Skeletal muscle satellite cell (primary cell): ENCODE results near the gene CEBPA.

ENCODE experiments used
- H3K27me3 ChIP-seq: 2 replicates; pipeline ENCODE4 v1.7.0; 2013; ENCODE audit warnings: low read length; ENCODE audit not compliant: control insufficient read depth, insufficient read depth
- H3K36me3 ChIP-seq: 2 replicates; pipeline ENCODE4 v1.7.0; 2013; ENCODE audit warnings: mild to moderate bottlenecking, control low read depth, low read length; ENCODE audit not compliant: insufficient read depth
- H3K4me1 ChIP-seq: 2 replicates; pipeline ENCODE4 v1.7.0; 2013; ENCODE audit warnings: low read length; ENCODE audit not compliant: control insufficient read depth, insufficient read depth
- H3K4me2 ChIP-seq: 2 replicates; pipeline ENCODE4 v1.7.0; 2013; ENCODE audit warnings: mild to moderate bottlenecking, low read length
- H3K4me3 ChIP-seq: 2 replicates; pipeline ENCODE4 v1.7.0; 2013; ENCODE audit warnings: low read length
- H3K9ac ChIP-seq: 2 replicates; pipeline ENCODE4 v1.7.0; 2013; ENCODE audit warnings: mild to moderate bottlenecking, low read depth, low read length, moderate library complexity
- H3K9me3 ChIP-seq: replicated peaks from 2 replicates; pipeline ENCODE4 v1.7.0; 2013; ENCODE audit warnings: mild to moderate bottlenecking, control low read depth, low read length

CEBPA gene

DNA sequence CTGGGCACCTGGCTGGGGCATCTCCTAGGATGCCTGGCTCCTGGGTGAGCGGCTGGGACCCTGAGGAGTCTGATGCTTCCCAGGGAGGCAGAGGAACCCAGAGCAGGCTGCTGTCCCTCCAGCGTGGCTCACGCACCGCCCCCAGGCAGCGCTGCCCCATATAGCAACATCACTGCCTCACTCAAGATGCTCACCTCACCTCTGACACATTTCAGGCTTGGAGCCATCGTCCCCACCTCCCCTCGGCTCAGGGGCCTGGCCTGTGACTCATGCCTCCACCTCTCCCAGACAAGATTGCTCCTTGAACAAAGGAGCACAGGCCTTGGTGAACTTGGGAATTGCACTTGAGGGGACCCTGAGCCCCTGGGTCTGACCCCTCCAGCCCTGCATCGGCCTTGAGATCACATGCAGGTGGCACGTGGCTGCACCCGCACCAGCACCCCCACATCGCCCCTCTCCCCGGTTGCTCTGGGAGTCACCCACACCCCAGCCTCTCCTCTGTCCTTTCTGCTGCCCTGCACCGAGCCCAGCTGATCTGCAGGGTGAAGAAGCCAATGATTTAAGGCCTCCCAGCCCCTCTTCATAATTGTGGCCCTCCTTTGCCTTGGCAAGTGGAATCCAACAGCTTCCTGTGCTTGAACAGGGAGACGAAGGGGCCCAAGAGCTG, 11.2 kb downstream of the CEBPA start:
- peaks cover 15% of the 10 kb centered on the region for H3K27me3 ChIP-seq
- H3K4me1 ChIP-seq: peaks cover 22% of the 10 kb centered on the region
- no peak overlapping the region for H3K4me3 ChIP-seq
- no peaks in the 10 kb centered on the region for H3K9me3 ChIP-seq
- no peaks in the 10 kb centered on the region for H3K36me3 ChIP-seq
- no peak overlapping the region for H3K9ac ChIP-seq
- no peak overlapping the region for H3K4me2 ChIP-seq

GRCh38 chr19:33290082-33290815, 12.1 kb downstream of the CEBPA start:
- H3K9ac ChIP-seq: no peak overlapping the region
- no peak overlapping the region for H3K4me2 ChIP-seq
- H3K4me1 ChIP-seq: peaks cover 22% of the 10 kb centered on the region
- H3K9me3 ChIP-seq: no peaks in the 10 kb centered on the region
- no peak overlapping the region for H3K4me3 ChIP-seq
- peaks cover 20% of the 10 kb centered on the region for H3K27me3 ChIP-seq
- no peaks in the 10 kb centered on the region for H3K36me3 ChIP-seq

- Histone ChIP-seq H3K36me3 (no peaks in the 10 kb centered on the region), H3K4me1 (peaks cover 22% of the 10 kb centered on the region), H3K9me3 (no peaks in the 10 kb centered on the region), H3K27me3 (peaks cover 29% of the 10 kb centered on the region), H3K9ac (no peak overlapping the region), H3K4me3 (no peak overlapping the region), H3K4me2 (no peak overlapping the region)
Observed at GRCh38 chr19:33289261-33289660, 13.1 kb downstream of the CEBPA start.

DNA sequence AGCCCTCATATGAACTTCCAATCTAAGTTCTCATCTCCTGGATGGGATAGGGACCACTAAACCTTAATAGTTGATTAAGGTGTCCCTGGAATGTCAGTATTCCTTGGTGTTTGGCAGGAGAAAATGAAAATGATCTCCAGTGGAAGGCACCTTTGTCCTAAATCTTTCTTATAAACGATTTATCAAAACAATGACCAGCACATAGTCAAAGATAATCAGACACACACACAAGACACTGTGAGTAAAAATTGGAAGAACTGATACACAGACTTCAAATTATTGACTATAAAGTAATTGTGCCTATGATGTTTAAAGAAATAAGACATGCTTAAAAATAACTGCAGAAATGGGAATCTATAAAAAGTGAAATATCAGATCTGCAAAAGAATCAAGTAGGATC, 13.7 kb downstream of the CEBPA start:
- H3K27me3 ChIP-seq: peaks cover 33% of the 10 kb centered on the region

GRCh38 chr19:33287927-33288326, 14.4 kb downstream of the CEBPA start:
- Histone ChIP-seq H3K36me3 (no peaks in the 10 kb centered on the region), H3K4me2 (no peak overlapping the region), H3K4me3 (no peak overlapping the region), H3K9me3 (no peaks in the 10 kb centered on the region), H3K4me1 (peaks cover 14% of the 10 kb centered on the region), H3K9ac (no peak overlapping the region), H3K27me3 (peaks cover 33% of the 10 kb centered on the region)

More for the DNA sequence above, 13.7 kb downstream of the CEBPA start:
- H3K36me3 ChIP-seq: no peaks in the 10 kb centered on the region
- no peak overlapping the region for H3K4me3 ChIP-seq
- H3K4me2 ChIP-seq: no peak overlapping the region
- H3K4me1 ChIP-seq: peaks cover 17% of the 10 kb centered on the region
- no peak overlapping the region for H3K9ac ChIP-seq
- H3K9me3 ChIP-seq: no peaks in the 10 kb centered on the region

- Histone ChIP-seq H3K9me3 (no peaks in the 10 kb centered on the region), H3K36me3 (no peaks in the 10 kb centered on the region), H3K4me3 (no peak overlapping the region), H3K4me1 (peaks cover 13% of the 10 kb centered on the region), H3K4me2 (no peak overlapping the region), H3K27me3 (peaks cover 33% of the 10 kb centered on the region), H3K9ac (no peak overlapping the region)
Observed at GRCh38 chr19:33287438-33287837, 14.9 kb downstream of the CEBPA start.

DNA sequence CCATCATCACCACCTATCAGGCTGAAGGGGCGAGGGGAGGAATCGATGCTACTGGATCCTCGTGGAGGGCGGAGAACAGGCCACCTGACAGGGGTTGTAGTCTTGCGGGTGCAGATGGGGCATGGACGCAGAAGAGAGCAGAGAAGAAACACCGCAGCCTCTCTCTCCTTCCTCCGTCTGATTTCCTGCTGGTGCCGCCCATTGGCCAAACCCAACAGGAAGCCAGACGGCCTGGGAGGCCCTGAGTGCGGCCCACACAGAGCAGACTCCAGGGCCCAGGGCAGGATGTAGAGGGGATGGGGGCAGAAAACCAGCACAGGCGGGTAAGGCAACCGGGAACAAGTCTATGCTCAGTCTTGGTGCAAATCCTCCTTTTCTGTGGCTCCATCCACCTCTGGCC, 15.4 kb downstream of the CEBPA start:
- peaks cover 13% of the 10 kb centered on the region for H3K4me1 ChIP-seq
- no peaks in the 10 kb centered on the region for H3K9me3 ChIP-seq
- no peak overlapping the region for H3K4me3 ChIP-seq
- no peaks in the 10 kb centered on the region for H3K36me3 ChIP-seq
- no peak overlapping the region for H3K4me2 ChIP-seq
- H3K27me3 ChIP-seq: peaks cover 33% of the 10 kb centered on the region
- no peak overlapping the region for H3K9ac ChIP-seq

DNA sequence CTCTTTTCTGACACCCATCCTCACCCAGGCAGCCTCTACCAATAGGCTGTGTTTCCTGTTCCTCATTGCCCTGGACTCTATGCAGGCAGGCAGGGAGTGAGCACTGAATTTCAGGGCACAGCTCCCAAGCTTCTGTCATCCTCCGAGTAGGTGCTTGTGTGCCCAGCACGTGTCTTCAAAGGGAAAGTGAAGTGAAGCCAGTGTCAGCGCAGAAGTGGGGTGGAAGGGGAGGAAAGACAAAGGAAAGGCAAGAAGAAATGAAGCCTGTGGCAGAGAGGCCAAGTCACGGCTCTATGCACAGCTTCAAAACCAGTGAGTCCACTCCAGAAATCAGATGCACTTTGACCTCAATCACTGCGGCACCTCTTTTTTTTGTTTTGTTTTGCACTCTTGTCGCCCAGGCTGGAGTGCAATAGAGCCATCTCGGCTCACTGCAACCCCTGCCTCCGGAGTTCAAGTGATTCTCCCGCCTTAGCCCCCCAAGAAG, 16.9 kb downstream of the CEBPA start:
- H3K9ac ChIP-seq: no peak overlapping the region
- peaks cover 19% of the 10 kb centered on the region for H3K4me1 ChIP-seq
- peaks cover 33% of the 10 kb centered on the region for H3K27me3 ChIP-seq
- H3K36me3 ChIP-seq: no peaks in the 10 kb centered on the region
- no peaks in the 10 kb centered on the region for H3K9me3 ChIP-seq
- H3K4me2 ChIP-seq: no peak overlapping the region
- H3K4me3 ChIP-seq: no peak overlapping the region

DNA sequence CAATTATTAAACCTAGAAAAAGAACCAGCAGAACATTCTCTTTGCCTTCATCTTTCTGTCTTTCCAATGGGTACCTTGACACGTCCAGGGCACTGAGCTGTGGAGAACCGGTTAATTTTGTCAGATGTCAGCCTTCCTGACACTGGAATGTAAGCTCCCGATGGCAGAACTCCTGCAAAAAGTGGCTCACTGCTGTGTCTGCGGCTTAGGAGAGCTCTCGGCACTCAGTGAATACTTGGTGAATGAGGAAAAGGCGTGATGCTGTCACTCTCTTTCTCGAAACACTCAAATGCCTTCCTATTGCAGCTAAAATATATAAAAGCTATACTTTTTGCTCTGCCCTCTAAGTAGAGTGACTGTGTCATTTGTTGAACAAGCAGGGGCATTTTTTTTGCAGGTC, 17.6 kb downstream of the CEBPA start:
- Histone ChIP-seq H3K9me3 (no peaks in the 10 kb centered on the region), H3K27me3 (peaks cover 31% of the 10 kb centered on the region), H3K4me3 (no peak overlapping the region), H3K4me1 (peaks cover 19% of the 10 kb centered on the region), H3K36me3 (no peaks in the 10 kb centered on the region), H3K9ac (no peak overlapping the region), H3K4me2 (no peak overlapping the region)

DNA sequence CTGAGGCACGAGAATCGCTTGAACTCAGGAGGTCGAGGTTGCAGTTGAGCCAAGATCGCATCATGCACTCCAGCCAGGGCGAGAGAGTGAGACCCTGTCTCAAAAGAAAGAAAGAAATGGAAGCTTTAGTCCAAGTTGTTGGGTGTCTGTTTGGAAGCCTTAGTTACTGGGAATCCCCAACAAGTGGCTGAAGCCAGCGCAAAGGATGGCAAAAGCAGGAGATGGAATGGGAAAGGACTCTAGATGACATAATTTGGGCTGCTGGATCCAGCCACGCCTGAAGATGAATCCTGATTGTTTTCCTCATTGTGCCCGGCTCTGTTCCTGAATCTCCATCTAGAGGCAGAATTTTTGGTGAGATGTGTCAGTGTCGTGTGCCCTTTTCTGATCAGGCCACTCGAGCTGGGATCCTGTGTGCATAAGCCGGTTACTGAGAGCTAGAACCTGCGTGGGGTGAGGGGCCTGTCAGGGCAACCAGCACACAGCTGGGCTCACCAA, 18.1 kb downstream of the CEBPA start:
- H3K36me3 ChIP-seq: no peaks in the 10 kb centered on the region
- peaks cover 19% of the 10 kb centered on the region for H3K4me1 ChIP-seq
- no peak overlapping the region for H3K4me2 ChIP-seq
- H3K27me3 ChIP-seq: peaks cover 25% of the 10 kb centered on the region
- H3K9me3 ChIP-seq: no peaks in the 10 kb centered on the region
- H3K9ac ChIP-seq: no peak overlapping the region
- no peak overlapping the region for H3K4me3 ChIP-seq

DNA sequence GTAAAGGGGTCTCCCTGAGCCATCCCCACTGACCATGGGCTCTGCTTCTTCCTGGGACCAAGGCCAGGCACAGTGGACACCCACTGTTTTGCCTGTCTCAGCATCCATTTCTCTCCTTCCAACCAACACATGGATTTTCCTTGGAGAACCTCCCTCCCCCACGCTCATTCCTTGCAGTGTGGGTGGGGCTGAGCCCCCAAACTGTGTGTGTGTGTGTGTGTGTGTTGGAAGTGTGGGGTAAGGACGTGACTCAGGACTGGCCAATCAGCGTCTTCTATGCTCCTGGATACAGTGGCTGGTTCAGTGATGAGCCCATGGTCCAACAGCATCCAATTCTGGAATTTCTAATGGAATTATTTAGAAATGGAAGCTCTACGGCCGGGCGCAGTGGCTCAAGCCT, 18.7 kb downstream of the CEBPA start:
- Histone ChIP-seq H3K4me3 (no peak overlapping the region), H3K9ac (no peak overlapping the region), H3K27me3 (peaks cover 21% of the 10 kb centered on the region), H3K4me2 (no peak overlapping the region), H3K36me3 (no peaks in the 10 kb centered on the region), H3K9me3 (no peaks in the 10 kb centered on the region), H3K4me1 (peaks cover 19% of the 10 kb centered on the region)
